Breast epithelium (tissue), 4 donors: Measurements from ENCODE around the gene PTGES2. TPM values are rescaled to one million over a fixed set of nuclear protein-coding genes. Genes with fewer than 3 reads are reported as not detected.
A peak's percentile ranks its signal among the peaks of the same experiment; 100 is the strongest.

Experiments
- DNase-seq, 2 donors: peaks; one replicate each; pipeline ENCODE4 v3.0.0-alpha.2; 2019; ENCODE audit warnings: low spot score in 2 of 2
- H3K27ac ChIP-seq, 2 donors: fragments of 200-600 bp; sonication (generic) in 1 of 2; one replicate each; pipeline ENCODE4 v1.5.1; 2016 to 2019; ENCODE audit warnings: mild to moderate bottlenecking in 1 of 2
- H3K27me3 ChIP-seq, 2 donors: fragments of 200-600 bp; sonication (generic) in 1 of 2; one replicate each; pipeline versions ENCODE4 v1.5.1 to v1.6.0; 2017 to 2019; ENCODE audit warnings: control low read depth in 1 of 2, mild to moderate bottlenecking in 1 of 2
- H3K36me3 ChIP-seq: fragments of 200-600 bp; one replicate; pipeline ENCODE4 v1.5.1; 2019
- H3K4me1 ChIP-seq, 2 donors: fragments of 200-600 bp; sonication (generic); one replicate each; pipeline ENCODE4 v1.5.1; 2016 to 2019; ENCODE audit warnings: control low read depth in 1 of 2
- H3K4me3 ChIP-seq, 3 donors: fragments of 200-600 bp; sonication (generic); 1 replicate in 2 of 3; 2 replicates in 1 of 3; pipeline ENCODE4 v1.5.1; 2016 to 2019; ENCODE audit warnings: mild to moderate bottlenecking in 3 of 3, moderate library complexity in 2 of 3
- H3K9me3 ChIP-seq, 2 donors: fragments of 200-600 bp; sonication (generic) in 1 of 2; one replicate each; pipeline ENCODE4 v1.5.1; 2016 to 2019; ENCODE audit warnings: control low read depth in 1 of 2
- POLR2A ChIP-seq: fragments of 450-650 bp; IDR thresholded peaks from one replicate; pipeline ENCODE4 v1.6.1; 2016; ENCODE audit warnings: antibody characterized with exemption, mild to moderate bottlenecking, moderate library complexity
- POLR2AphosphoS5 ChIP-seq, 3 donors: sonication (generic); formaldehyde crosslinking; IDR thresholded peaks; one replicate each; pipeline ENCODE4 v1.6.1; 2017; ENCODE audit warnings: antibody characterized with exemption in 3 of 3
- intact Hi-C: fragments of 100-400 bp; cut with DNase I; formaldehyde crosslinking; loops from one replicate; pipeline ENCODE4 v1.15.1; 2023; ENCODE audit warnings: low total_unique reads
- total RNA-seq, 3 donors: library from RNA; depleted of rRNA; stranded (reverse); fragments of >200 nt; gene quantifications; one replicate each; pipeline ENCODE4 v1.1.0, GENCODE V29; 2016
- TF ChIP-seq, protein P1 (sequence below), 3 donors: fragments of 450-650 bp; IDR thresholded peaks; one replicate each; pipeline ENCODE4 v1.5.1; 2016 to 2017; ENCODE audit warnings: antibody characterized with exemption in 3 of 3, mild to moderate bottlenecking in 3 of 3, moderate library complexity in 3 of 3

PTGES2 gene
- total RNA-seq, 3 donors from 2014 or later: 35.7 to 86.9 (median 55.0) TPM

DNA sequence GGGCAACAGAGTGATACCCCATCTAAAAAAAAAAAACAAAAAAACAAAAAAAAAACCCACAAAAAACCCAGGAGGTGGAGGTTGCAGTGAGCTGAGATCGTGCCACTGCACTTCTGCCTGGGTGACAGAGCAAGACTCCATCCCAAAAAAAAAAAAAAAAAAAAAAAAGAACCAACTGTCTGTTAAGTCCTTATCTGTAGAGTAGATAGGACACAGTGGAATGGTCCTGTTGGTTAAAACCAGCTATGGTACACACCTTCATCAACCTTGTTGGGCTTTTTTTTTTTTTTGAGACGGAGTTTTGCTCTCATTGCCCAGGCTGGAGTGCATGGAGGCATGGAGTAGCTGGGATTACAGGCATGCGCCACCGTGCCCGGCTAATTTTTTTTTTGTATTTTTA, 47.3 kb downstream of the PTGES2 start:
- intact Hi-C loops: loop anchor here (10.0 kb wide), 1 partner anchor 105 kb away; no protein-coding TSS in a partner anchor
- peak overlapping the region; percentile 83 to 85 for H3K27ac ChIP-seq

DNA sequence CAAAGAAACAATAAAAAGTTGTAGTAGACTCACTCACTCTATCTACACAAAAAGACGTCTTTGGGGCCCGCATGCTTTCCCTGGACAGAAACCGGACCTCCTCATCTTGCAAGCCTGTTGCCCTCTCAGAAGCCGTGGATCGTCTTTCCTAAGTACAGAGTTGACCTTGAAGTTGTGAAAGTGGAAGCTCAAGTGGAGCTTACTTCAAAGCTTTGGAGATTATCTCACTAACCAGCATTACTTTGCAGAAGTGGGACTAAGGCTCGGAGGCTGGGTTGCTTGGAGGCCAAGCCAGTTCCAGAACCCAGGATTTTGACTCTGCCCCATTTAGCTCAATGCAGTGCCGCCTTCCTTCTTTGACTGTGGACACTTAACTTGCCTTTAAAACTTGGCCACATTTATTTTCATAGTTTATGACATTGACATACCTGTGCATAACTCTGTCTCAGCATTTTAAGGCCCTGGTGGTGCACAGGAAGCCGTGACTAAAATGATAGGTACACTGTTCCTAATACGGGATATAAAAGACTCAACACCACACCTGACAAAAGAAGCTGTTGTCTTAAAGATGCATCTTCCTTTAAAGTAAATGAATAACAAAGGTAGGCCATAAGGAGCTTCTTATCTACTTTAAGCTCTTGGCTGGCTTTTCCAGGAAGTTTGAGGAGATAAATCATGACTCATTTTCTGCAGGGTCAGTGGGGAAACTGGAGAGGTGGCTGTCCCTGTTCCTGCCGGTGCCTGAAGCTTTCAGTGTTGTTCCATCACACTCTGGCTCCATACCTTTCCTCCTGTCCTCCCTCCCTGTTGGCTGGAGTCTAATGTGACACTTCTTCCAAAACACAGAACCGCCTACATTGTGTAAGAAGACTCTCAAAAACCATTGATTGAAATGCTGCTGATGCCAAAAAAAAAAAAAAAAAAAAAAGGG, 48.8 kb downstream of the PTGES2 start:
- TF ChIP-seq POLR2A (no peak), POLR2AphosphoS5 (IDR thresholded peaks at IDR 0.05) (no peak)
- TF ChIP-seq, protein P1, sequence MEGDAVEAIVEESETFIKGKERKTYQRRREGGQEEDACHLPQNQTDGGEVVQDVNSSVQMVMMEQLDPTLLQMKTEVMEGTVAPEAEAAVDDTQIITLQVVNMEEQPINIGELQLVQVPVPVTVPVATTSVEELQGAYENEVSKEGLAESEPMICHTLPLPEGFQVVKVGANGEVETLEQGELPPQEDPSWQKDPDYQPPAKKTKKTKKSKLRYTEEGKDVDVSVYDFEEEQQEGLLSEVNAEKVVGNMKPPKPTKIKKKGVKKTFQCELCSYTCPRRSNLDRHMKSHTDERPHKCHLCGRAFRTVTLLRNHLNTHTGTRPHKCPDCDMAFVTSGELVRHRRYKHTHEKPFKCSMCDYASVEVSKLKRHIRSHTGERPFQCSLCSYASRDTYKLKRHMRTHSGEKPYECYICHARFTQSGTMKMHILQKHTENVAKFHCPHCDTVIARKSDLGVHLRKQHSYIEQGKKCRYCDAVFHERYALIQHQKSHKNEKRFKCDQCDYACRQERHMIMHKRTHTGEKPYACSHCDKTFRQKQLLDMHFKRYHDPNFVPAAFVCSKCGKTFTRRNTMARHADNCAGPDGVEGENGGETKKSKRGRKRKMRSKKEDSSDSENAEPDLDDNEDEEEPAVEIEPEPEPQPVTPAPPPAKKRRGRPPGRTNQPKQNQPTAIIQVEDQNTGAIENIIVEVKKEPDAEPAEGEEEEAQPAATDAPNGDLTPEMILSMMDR (IDR thresholded peaks at IDR 0.05): no peak
- Histone ChIP-seq H3K4me1 (peaks cover 5 to 15% of the 10 kb centered on the region in 2 donors), H3K27me3 (no peaks in the 10 kb centered on the region), H3K9me3 (no peaks in the 10 kb centered on the region), H3K36me3 (no peaks in the 10 kb centered on the region), H3K4me3 (no peak overlapping the region), H3K27ac (peak overlapping the region; percentile 74 to 75)
- intact Hi-C loops: no loop called here
- no peak for DNase-seq

More for the DNA sequence above, 47.3 kb downstream of the PTGES2 start:
- no peak overlapping the region for H3K4me3 ChIP-seq
- no peaks in the 10 kb centered on the region for H3K27me3 ChIP-seq
- no peaks in the 10 kb centered on the region for H3K9me3 ChIP-seq
- no peaks in the 10 kb centered on the region for H3K36me3 ChIP-seq
- H3K4me1 ChIP-seq: peaks cover 5 to 10% of the 10 kb centered on the region in 2 donors
- DNase-seq: no peak
- TF ChIP-seq POLR2AphosphoS5 (IDR thresholded peaks at IDR 0.05) (no peak), POLR2A (no peak)
- TF ChIP-seq, protein P1 (IDR thresholded peaks at IDR 0.05): no peak

DNA sequence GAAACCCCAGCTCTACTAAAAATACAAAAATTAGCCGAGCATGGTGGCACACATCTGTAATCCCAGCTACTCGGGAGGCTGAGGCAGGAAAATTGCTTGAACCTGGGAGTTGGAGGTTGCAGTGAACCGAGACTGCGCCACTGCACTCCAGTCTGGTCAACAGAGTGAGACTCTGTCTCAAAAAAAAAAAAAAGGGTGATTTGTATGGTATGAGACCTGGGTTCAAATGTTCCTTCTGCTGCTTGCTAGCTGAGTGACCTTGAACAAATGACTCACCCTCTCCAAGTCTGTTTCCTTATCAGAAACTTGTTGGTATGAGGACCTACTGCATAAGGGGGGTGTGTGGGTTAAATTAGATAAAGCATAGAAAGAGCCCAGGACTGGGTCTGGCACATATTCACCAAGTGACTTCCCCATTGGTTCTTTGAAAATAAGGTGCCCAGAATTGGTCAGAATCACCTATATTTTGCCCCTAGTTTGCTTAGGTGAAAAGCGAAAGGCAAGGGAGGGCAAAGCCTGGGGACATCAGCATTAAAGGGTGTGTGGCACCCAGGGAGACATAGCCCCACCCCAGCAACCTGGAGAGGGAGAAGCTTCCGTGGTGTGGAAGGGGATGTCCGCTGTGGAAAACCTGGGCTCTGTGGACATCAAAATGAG, 49.6 kb downstream of the PTGES2 start:
- H3K27ac ChIP-seq: peak overlapping the region; percentile 74 to 75
- peaks cover 5 to 19% of the 10 kb centered on the region in 2 donors for H3K4me1 ChIP-seq

DNA sequence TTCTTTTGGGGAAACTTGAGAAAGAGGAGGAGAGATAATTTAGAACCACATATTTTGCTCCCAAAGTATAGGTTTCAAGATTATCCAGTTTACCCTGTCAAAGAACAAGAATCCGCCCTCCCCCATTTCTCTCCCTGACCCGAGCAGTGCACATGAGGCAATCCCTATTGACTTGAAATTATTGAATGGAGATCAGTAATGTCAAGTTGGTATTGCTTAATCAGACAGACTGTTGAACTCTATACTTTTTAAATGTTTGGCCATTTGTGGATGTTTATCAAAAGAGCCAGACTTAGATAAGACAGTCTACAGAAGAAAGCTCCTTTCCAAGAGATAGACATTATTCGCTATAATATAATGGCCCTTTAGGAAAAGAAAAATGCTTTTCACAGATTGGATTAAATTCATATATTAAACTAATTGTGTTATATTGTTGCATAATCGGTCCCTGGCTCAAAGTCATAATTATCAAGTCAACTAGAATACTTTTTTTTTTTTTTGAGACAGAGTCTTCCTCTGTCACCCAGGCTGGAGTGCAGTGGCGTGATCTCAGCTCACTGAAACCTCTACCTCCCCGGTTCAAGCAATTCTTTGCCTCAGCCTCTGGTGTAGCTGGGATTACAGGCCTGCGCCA, 54.2 kb downstream of the PTGES2 start:
- DNase-seq: no peak
- H3K4me3 ChIP-seq: peak overlapping the region in 1 of 3 donors; percentile 26
- H3K27me3 ChIP-seq: no peaks in the 10 kb centered on the region
- intact Hi-C loops: no loop called here
- no peak for TF ChIP-seq POLR2A
- TF ChIP-seq, protein P1 (IDR thresholded peaks at IDR 0.05): no peak
- peak in 1 of 3 donors; percentile 76 for TF ChIP-seq POLR2AphosphoS5 (IDR thresholded peaks at IDR 0.05)
- H3K4me1 ChIP-seq: peaks cover 9 to 25% of the 10 kb centered on the region in 2 donors
- H3K9me3 ChIP-seq: no peaks in the 10 kb centered on the region
- H3K36me3 ChIP-seq: no peaks in the 10 kb centered on the region
- H3K27ac ChIP-seq: peak overlapping the region; percentile 90 to 93

More for the DNA sequence above, 49.6 kb downstream of the PTGES2 start:
- H3K36me3 ChIP-seq: no peaks in the 10 kb centered on the region
- DNase-seq: no peak
- no peaks in the 10 kb centered on the region for H3K9me3 ChIP-seq
- H3K4me3 ChIP-seq: no peak overlapping the region
- H3K27me3 ChIP-seq: no peaks in the 10 kb centered on the region
- TF ChIP-seq POLR2A (no peak), POLR2AphosphoS5 (IDR thresholded peaks at IDR 0.05) (no peak)
- TF ChIP-seq, protein P1 (IDR thresholded peaks at IDR 0.05): no peak
- intact Hi-C loops: no loop called here
